H4 (cell line): ENCODE data around the gene USP46. TPM values are rescaled to one million over a fixed set of nuclear protein-coding genes. Genes with fewer than 3 reads are reported as not detected.

Experiments used
- DNase-seq: peaks from one replicate; pipeline ENCODE4 v3.0.0-alpha.2; 2015; ENCODE audit warnings: low spot score
- total RNA-seq: library from RNA; depleted of rRNA; stranded (reverse); fragments of >200 nt; shearing (Covaris generic); gene quantifications from 2 replicates; pipeline ENCODE4 v1.2.3, GENCODE V29; 2014

The USP46 gene
- total RNA-seq, 1 experiment from 2014 or later: 12.2 TPM

GRCh38 chr4:52621567-52621966 is 37.5 kb downstream of the USP46 start:
- no peak for DNase-seq

DNA sequence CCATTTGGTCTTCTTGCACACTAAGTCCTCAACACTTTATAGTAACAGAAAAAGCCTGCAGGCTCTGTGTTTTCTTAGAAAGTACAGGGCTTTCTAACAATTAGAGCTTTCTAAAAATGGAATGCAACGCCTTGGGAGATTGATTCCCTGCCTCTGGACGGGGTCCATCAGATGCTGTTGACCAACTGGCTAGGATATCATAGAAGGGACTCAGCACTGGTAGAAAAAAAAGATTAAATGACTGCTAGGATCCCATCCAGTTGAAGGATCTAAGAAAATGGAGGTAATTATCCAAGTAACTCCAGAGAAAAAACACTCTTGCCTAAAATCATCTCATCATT is 39.5 kb downstream of the USP46 start:
- DNase-seq: no peak

DNA sequence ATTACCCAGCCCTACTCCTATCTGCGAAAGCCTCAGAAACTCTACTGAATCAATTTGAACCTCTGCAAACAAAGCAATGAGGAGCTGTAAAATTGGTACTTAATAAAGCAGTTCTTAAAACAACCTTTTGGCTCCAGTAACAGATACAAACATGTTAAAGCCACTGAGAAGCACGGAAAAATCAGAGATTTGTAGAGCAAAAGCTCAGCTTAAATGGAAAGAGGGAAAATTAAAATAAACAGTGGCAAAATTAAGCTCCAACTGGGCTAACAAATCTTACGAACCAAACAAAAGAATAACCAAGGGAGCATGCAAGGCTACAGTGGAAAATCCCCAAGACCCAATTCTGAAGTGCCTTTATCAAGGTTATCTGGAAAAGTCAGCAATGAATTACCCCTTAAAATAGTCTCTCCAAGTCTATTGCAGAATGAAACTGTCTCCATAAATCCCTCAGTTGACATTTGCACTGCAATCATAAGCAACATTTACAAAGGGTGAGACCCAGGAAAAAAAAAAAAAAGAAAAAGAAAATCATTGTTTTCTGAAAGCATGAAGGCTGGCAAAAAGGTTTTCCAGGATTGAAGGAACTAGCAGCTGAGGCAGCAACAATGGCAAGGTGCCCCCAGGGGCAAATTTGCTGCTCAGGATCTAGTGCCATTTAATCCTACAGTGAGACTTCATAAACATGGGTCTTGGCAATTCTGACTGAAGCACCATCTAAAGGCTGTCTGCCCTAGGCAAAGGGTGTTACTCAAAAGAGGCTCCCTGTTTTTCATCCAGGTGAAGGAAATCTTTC is 40.1 kb downstream of the USP46 start:
- no peak for DNase-seq

DNA sequence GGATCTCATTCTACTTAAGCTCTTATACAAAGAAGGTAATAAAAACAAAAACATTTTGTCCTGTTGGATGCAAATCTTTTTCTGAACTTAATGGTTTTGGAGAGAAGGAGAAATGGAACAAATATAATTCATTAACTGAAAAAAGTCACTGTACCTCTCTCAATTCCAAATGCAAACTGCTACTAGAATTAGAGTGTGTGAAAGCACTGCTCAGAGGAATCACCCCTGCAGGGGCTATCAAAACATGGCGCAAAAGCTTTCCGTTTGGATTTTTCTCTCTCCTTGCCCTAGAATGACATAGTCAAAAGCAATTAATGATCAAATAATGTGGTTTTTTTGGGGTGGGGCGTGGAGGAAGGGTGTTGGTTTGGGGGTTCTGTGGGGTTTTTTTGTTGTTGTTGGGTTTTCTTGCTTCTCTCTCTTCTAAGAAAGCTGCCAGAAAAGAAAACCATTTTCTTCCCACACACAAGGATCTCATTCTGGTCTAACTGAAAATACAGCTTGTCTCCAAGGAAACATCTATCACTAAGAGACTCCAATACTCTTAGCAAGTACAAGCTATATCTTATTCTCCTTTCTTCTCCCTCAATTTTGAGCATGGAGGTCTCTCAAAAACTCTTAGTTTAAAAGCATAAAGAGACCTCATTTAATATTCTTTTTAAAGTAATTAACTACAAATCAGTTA is 41.6 kb downstream of the USP46 start:
- DNase-seq: no peak

- no peak for DNase-seq
These were observed 44.9 kb downstream of the USP46 start for GRCh38 chr4:52614241-52614640.

GRCh38 chr4:52612341-52612740 is 46.8 kb downstream of the USP46 start:
- no peak for DNase-seq

DNA sequence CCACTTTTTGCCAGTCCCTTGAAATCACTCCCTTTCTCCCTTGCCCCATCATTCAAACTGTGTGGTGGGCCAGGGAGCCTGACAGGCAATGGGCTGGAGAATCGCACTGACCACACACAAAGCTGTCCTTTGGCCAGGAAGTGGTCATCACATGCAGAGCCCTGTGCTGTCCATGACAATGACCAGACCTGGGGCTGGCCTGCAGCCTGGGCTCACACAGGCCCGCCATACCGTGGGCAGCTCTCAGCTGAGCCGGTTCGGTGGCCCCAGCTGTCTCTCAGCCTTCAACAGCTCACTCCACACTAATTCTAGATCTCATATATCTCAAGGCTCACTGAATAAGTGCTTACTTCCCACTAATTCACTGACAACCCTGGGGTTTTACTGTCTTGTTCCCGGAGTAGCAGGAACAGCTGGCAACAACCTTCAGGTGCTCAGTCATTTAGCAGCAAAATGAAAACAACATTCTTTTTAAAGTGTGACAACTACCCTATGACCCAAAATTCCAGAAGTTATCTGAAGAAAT is 48.0 kb downstream of the USP46 start:
- DNase-seq: no peak

- DNase-seq: no peak
These were observed 52.4 kb downstream of the USP46 start for GRCh38 chr4:52606726-52607125.

DNA sequence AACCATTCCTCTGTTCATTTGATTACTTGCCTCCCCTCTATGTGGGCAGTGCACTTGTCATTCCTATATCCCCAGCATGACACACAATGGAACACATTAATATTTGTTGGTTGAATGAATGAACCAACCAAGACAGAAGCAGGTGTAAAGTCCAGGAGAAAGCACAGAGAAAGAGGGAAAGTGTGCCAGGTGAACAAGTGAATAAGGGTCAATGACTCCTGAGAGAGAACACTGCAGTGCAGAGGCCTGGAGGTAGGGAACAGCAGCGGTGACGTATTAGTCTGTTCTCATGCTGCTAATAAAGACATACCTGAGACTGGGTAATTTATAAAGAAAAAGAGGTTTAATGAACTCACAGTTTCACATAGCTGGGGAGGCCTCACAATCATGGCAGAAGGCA is 53.1 kb downstream of the USP46 start:
- no peak for DNase-seq

DNA sequence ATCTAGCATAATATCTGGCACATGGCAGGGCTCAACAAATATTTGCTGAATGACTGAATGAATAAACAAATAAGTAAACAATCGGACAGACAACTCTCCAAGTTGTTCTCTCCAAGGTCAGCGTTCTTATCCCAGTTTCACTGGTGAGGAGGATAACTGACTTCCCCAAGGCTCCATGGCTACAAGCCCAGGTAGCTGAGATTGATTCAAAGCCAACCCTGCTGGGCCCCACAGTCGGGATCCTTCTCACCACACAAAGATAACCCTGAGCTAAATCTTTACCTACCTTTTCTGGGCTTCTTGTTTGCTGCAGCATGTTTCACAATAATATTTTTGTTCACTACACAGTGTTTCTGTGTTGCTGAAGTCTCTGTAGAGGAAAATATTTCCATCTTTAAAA is 54.9 kb downstream of the USP46 start:
- DNase-seq: no peak

- DNase-seq: no peak
These were observed 58.8 kb downstream of the USP46 start for GRCh38 chr4:52600275-52600674.

GRCh38 chr4:52595001-52595400 is 64.1 kb downstream of the USP46 start:
- no peak for DNase-seq

GRCh38 chr4:52592287-52592686 is 66.8 kb downstream of the USP46 start:
- no peak for DNase-seq

- DNase-seq: peak; percentile 75
These were observed 70.1 kb downstream of the USP46 start for GRCh38 chr4:52588771-52589591.

GRCh38 chr4:52588097-52588496 is 71.0 kb downstream of the USP46 start:
- DNase-seq: peak; percentile 19

DNA sequence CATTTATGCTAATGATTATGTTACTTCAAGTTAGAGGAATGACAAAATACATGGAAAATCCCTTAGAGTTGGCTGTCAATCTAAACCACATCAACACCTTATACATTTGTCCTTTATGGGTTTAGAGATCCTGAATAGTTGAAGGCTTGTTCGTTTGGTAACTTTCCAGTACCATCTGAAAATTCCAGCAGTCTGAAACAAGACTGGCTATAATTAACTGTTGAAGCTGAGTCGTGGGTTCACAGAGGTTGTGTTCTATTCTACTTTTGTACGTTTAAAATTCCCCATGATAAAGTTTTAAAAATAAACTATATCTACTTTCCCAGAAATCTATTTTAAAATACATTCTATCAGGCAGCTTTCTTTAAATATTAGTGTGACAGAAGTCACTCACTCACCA is 73.0 kb downstream of the USP46 start:
- DNase-seq: no peak

DNA sequence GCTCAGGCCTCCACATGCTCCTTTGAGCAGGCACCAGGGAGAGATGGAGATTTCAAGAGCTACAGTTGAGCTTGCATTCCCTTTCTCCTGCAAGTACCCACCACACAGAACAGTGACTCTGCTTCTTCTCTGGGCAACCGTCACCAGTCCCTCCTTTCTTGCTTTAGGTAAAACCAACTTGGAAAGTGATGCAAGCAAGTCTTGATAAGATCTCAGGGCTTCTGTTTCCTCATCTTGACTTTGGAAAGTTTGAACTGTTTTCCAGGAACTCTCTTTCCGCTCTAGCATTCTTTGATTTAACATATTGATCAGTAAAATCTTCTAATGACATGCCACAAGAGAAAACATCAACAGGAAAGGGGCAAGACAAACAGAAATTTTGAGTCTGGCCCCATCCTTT is 73.7 kb downstream of the USP46 start:
- DNase-seq: no peak

DNA sequence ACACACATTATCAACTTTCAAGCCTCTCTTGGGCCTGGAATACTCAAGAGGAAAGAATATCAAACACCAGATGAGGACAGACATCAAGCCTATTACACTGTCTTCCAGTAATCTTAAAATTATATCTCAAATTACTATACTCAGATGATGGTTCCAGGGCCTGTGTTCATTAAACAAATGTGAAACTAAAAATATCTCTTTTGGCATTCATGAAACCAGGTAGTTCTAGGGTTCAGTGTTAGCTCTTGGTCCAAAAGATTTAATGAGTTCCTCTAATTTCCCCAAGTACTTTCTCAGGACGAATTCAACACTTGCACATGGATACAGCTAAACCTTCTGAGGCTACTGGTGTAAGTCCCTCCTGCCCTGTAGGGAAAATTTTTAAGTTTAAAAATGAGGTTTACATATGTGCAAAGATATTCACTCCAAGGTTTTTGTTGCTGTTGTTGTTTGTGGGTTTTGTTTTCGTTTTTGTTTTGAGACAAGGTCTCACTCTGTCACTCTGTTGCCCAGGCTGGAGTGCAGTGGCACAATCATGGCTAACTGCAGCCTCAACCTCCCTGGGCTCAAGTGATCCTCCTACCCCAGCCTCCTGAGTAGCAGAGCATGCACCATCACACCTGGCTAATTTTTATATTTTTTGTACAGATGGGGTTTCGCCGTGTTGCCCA is 79.4 kb downstream of the USP46 start:
- no peak for DNase-seq

DNA sequence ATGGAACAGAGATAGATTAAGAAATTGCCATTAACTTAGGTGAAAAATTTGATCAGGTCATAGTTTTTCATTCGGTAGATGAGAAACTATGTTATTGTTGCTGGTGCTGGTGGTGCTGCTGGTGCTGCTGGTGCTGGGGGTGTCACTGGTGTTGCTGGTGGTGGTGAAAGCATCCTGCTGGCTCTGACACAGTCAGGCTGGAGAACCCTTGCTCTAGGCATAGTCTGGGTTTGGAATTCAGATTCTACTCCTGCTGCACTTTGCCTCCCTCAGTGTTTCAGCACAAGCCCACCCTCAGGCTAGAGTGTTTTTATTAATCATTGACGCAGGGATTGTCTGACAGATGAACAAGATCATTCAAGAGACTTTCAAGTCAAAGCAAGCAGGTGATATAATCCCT is 80.2 kb downstream of the USP46 start:
- DNase-seq: no peak

DNA sequence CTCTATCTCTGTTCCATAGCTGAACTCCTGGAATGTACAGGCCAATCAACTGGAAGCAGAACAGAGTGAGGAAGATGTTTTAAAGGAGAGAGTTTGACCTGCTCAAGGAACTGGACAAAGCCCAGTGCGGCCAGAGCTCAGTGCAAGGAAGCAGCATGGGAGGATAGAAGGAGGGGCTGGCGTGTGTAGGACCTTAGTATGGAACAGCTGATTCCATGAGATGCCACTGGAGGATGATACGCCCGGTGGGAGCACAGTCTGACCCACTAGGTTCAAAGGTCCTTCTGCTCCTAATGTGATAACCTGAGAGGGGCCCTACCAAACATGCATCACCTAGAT is 81.5 kb downstream of the USP46 start:
- DNase-seq: no peak

- DNase-seq: no peak
These were observed 82.0 kb downstream of the USP46 start for GRCh38 chr4:52576961-52577623.
